Measurements from ENCODE around the gene ATP10A.
A peak's percentile ranks its signal among the peaks of the same experiment; 100 is the strongest.
"Not testable (repeated sequence)": the region's sequence is repeated elsewhere in the genome, so short reads cannot be mapped to it uniquely, and the experiment has no call there.

ATP10A gene

GRCh38 chr15:25655207-25655948, 207.7 kb downstream of the ATP10A start:
- peak overlapping the region; percentile 7; the same call in 1 of the 2 replicates for H3K4me3 ChIP-seq (ENCODE audit: low read length)
- peak overlapping the region; percentile 66; the same call in 1 of the 2 replicates for H3K27ac ChIP-seq (ENCODE audit: low read depth, low read length)
- no peaks in the 10 kb centered on the region for H3K27me3 ChIP-seq (ENCODE audit: insufficient read depth, low read length)
- 61% methylated on average over 14 of the region's 14 CpGs for WGBS
- H3K4me1 ChIP-seq (ENCODE audit: insufficient read depth, low read length): peaks cover 16% of the 10 kb centered on the region
- H3K9me3 ChIP-seq (ENCODE audit: insufficient read depth, low read depth, low read length): no peaks in the 10 kb centered on the region
- no peak overlapping the region for H3K9ac ChIP-seq (ENCODE audit: low read depth, low read length)
- H3K36me3 ChIP-seq (ENCODE audit: insufficient read depth, low read length): no peaks in the 10 kb centered on the region

DNA sequence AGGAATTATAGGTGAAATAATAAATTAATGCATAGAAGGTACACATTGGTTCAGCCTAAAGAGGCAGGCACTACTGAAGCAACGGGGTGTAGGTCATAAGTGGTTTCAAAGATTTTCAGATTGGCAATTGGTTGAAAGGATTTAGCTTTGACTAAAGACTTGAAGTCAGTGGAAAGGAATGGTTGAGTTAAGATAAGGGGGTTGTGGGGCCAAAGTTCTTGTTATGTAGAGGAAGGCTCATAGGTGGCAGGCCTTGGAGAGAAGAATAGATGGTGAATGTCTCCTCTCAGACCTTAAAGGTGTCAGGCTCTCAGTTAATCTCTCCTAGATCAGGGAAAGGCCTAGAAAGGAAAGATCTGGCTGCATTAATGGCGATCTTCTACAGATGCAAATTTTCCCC, 209.8 kb downstream of the ATP10A start:
- Histone ChIP-seq H3K9me3 (ENCODE audit: insufficient read depth, low read depth, low read length) (no peaks in the 10 kb centered on the region), H3K36me3 (ENCODE audit: insufficient read depth, low read length) (no peaks in the 10 kb centered on the region), H3K27ac (ENCODE audit: low read depth, low read length) (no peak overlapping the region), H3K9ac (ENCODE audit: low read depth, low read length) (no peak overlapping the region), H3K4me1 (ENCODE audit: insufficient read depth, low read length) (peaks cover 16% of the 10 kb centered on the region), H3K4me3 (ENCODE audit: low read length) (no peak overlapping the region), H3K27me3 (ENCODE audit: insufficient read depth, low read length) (peaks cover 20% of the 10 kb centered on the region)
- 76% methylated on average over 2 of the region's 2 CpGs for WGBS

DNA sequence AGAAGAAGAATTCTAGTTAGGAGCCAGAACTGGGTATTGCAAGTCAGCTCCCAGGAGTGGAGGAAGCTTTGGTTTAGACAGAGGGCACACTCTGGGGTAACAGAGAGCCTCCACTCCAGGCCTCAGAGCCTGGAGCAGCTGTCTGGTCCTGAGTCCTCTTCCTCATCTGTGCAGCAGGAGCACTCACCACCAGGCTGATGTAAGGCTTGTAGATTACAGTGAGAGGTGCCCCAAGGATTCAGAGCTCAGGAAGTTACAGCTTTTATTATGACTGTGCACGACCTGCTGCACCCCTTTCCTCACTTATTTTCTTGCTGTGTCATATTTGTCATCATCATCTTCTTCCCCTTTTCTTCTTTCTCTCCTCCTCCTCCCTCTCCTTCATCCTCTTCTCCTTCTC, 210.4 kb downstream of the ATP10A start:
- H3K9ac ChIP-seq (ENCODE audit: low read depth, low read length): no peak overlapping the region
- H3K4me1 ChIP-seq (ENCODE audit: insufficient read depth, low read length): peaks cover 16% of the 10 kb centered on the region
- H3K27me3 ChIP-seq (ENCODE audit: insufficient read depth, low read length): peaks cover 26% of the 10 kb centered on the region
- H3K27ac ChIP-seq (ENCODE audit: low read depth, low read length): no peak overlapping the region
- WGBS: 79% methylated on average over 1 of the region's 1 CpG
- H3K4me3 ChIP-seq (ENCODE audit: low read length): no peak overlapping the region
- no peaks in the 10 kb centered on the region for H3K9me3 ChIP-seq (ENCODE audit: insufficient read depth, low read depth, low read length)
- H3K36me3 ChIP-seq (ENCODE audit: insufficient read depth, low read length): no peaks in the 10 kb centered on the region

- 90% methylated on average over 2 of the region's 2 CpGs for WGBS
- Histone ChIP-seq H3K27ac (ENCODE audit: low read depth, low read length) (no peak overlapping the region), H3K9ac (ENCODE audit: low read depth, low read length) (no peak overlapping the region), H3K9me3 (ENCODE audit: insufficient read depth, low read depth, low read length) (no peaks in the 10 kb centered on the region), H3K27me3 (ENCODE audit: insufficient read depth, low read length) (peaks cover 59% of the 10 kb centered on the region), H3K4me3 (ENCODE audit: low read length) (no peak overlapping the region), H3K36me3 (ENCODE audit: insufficient read depth, low read length) (no peaks in the 10 kb centered on the region), H3K4me1 (ENCODE audit: insufficient read depth, low read length) (peaks cover 6% of the 10 kb centered on the region; the same call in 1 of the 2 replicates)
Observed at GRCh38 chr15:25649390-25649789, 213.7 kb downstream of the ATP10A start.

- WGBS: under 1% methylated on average over 3 of the region's 4 CpGs
- H3K4me1 ChIP-seq (ENCODE audit: insufficient read depth, low read length): peaks cover 42% of the 10 kb centered on the region
- no peaks in the 10 kb centered on the region for H3K36me3 ChIP-seq (ENCODE audit: insufficient read depth, low read length)
- no peaks in the 10 kb centered on the region for H3K9me3 ChIP-seq (ENCODE audit: insufficient read depth, low read depth, low read length)
- no peak overlapping the region for H3K4me3 ChIP-seq (ENCODE audit: low read length)
- peaks cover 100% of the 10 kb centered on the region for H3K27me3 ChIP-seq (ENCODE audit: insufficient read depth, low read length)
- no peak overlapping the region for H3K9ac ChIP-seq (ENCODE audit: low read depth, low read length)
- H3K27ac ChIP-seq (ENCODE audit: low read depth, low read length): no peak overlapping the region
Observed at GRCh38 chr15:25643120-25643519, 220.0 kb downstream of the ATP10A start.

DNA sequence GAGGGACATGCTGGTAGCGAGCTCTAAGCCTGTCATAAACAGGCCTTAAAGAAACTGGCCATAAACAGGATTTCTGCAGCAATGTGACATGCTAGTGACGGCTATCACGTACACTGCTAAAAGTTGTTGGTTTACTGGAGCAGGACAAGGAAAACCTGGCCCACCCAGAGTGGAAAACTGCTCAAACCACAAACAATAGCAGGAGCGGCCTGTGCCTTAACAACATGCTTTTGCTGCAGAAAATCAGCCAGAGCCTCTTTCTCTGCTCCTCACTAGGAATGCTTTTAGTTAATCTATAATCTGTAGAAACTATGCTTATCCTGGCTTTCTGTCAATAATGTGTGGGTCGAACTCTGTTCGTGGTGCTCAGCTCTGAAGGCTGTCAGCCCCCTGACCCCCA, 221.4 kb downstream of the ATP10A start:
- H3K9ac ChIP-seq (ENCODE audit: low read depth, low read length): no peak overlapping the region
- WGBS: 65% methylated on average over 6 of the region's 6 CpGs
- H3K27ac ChIP-seq (ENCODE audit: low read depth, low read length): no peak overlapping the region
- no peak overlapping the region for H3K4me3 ChIP-seq (ENCODE audit: low read length)
- peaks cover 56% of the 10 kb centered on the region for H3K4me1 ChIP-seq (ENCODE audit: insufficient read depth, low read length)
- H3K9me3 ChIP-seq (ENCODE audit: insufficient read depth, low read depth, low read length): no peaks in the 10 kb centered on the region
- no peaks in the 10 kb centered on the region for H3K36me3 ChIP-seq (ENCODE audit: insufficient read depth, low read length)
- H3K27me3 ChIP-seq (ENCODE audit: insufficient read depth, low read length): peaks cover 100% of the 10 kb centered on the region

- Histone ChIP-seq H3K27me3 (ENCODE audit: insufficient read depth, low read length) (peaks cover 100% of the 10 kb centered on the region), H3K4me1 (ENCODE audit: insufficient read depth, low read length) (peaks cover 58% of the 10 kb centered on the region), H3K9me3 (ENCODE audit: insufficient read depth, low read depth, low read length) (no peaks in the 10 kb centered on the region), H3K36me3 (ENCODE audit: insufficient read depth, low read length) (no peaks in the 10 kb centered on the region), H3K4me3 (ENCODE audit: low read length) (no peak overlapping the region), H3K9ac (ENCODE audit: low read depth, low read length) (no peak overlapping the region), H3K27ac (ENCODE audit: low read depth, low read length) (no peak overlapping the region)
- WGBS: 46% methylated on average over 3 of the region's 3 CpGs
Observed at GRCh38 chr15:25641361-25641760, 221.8 kb downstream of the ATP10A start.

- H3K36me3 ChIP-seq (ENCODE audit: insufficient read depth, low read length); H3K9ac ChIP-seq (ENCODE audit: low read depth, low read length); H3K9me3 ChIP-seq (ENCODE audit: insufficient read depth, low read depth, low read length); H3K4me3 ChIP-seq (ENCODE audit: low read length); H3K27ac ChIP-seq (ENCODE audit: low read depth, low read length): not testable (repeated sequence)
- peaks cover 58% of the 10 kb centered on the region for H3K4me1 ChIP-seq (ENCODE audit: insufficient read depth, low read length)
- peaks cover 100% of the 10 kb centered on the region for H3K27me3 ChIP-seq (ENCODE audit: insufficient read depth, low read length)
- 70% methylated on average over 4 of the region's 4 CpGs for WGBS
Observed at GRCh38 chr15:25640959-25641358, 222.2 kb downstream of the ATP10A start.

DNA sequence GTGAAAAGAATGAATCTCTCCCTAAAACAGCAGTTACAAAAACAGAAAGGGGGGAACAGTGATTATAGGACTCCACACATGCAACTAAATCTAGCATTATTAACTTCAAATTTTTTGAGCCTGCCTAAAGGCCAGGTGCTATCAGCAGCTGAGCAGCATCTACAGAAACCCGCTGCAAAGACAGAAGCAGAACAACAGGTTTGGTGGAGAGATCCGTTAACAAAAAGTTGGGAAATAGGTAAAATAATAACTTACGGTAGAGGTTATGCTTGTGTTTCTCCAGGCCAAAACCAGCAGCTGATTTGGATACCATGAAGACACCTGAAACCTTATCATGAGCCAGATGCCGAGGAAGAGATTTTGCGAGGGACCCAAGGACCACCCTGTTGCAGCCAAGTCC, 222.7 kb downstream of the ATP10A start:
- Histone ChIP-seq H3K9me3 (ENCODE audit: insufficient read depth, low read depth, low read length) (no peaks in the 10 kb centered on the region), H3K27ac (ENCODE audit: low read depth, low read length) (no peak overlapping the region), H3K27me3 (ENCODE audit: insufficient read depth, low read length) (peaks cover 98% of the 10 kb centered on the region), H3K36me3 (ENCODE audit: insufficient read depth, low read length) (no peaks in the 10 kb centered on the region), H3K4me1 (ENCODE audit: insufficient read depth, low read length) (peaks cover 58% of the 10 kb centered on the region), H3K9ac (ENCODE audit: low read depth, low read length) (no peak overlapping the region), H3K4me3 (ENCODE audit: low read length) (no peak overlapping the region)
- 84% methylated on average over 5 of the region's 5 CpGs for WGBS

DNA sequence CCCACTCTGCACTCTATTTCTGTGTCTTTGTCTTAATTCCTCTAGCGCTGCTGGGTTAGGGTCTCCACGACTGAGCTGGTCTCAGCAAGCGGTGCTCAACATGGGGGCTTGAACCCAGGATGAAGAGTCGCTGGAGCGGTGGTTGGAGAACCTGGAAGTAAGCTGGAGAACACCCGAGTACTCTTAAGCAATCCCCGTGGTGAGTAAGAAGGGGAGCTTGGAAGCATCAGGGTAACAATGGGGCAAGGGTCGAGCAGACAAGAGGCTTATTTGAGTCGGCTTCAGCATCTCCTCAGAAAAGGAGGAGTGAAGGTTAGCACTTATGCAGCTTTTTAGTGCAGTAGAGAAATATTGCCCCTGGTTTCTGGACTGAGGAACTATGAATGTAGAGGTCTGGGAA, 226.6 kb downstream of the ATP10A start:
- Histone ChIP-seq H3K4me1 (ENCODE audit: insufficient read depth, low read length) (peaks cover 26% of the 10 kb centered on the region), H3K27me3 (ENCODE audit: insufficient read depth, low read length) (peaks cover 59% of the 10 kb centered on the region)
- H3K4me3 ChIP-seq (ENCODE audit: low read length); H3K9me3 ChIP-seq (ENCODE audit: insufficient read depth, low read depth, low read length); H3K36me3 ChIP-seq (ENCODE audit: insufficient read depth, low read length); H3K27ac ChIP-seq (ENCODE audit: low read depth, low read length); H3K9ac ChIP-seq (ENCODE audit: low read depth, low read length): not testable (repeated sequence)
- WGBS: 85% methylated on average over 9 of the region's 9 CpGs

- H3K9me3 ChIP-seq (ENCODE audit: insufficient read depth, low read depth, low read length): no peaks in the 10 kb centered on the region
- H3K4me1 ChIP-seq (ENCODE audit: insufficient read depth, low read length): peaks cover 17% of the 10 kb centered on the region
- H3K4me3 ChIP-seq (ENCODE audit: low read length): no peak overlapping the region
- H3K27me3 ChIP-seq (ENCODE audit: insufficient read depth, low read length): peaks cover 46% of the 10 kb centered on the region
- no peak overlapping the region for H3K9ac ChIP-seq (ENCODE audit: low read depth, low read length)
- H3K36me3 ChIP-seq (ENCODE audit: insufficient read depth, low read length): no peaks in the 10 kb centered on the region
- no peak overlapping the region for H3K27ac ChIP-seq (ENCODE audit: low read depth, low read length)
Observed at GRCh38 chr15:25635191-25635590, 227.9 kb downstream of the ATP10A start.

GRCh38 chr15:25633862-25634261, 229.3 kb downstream of the ATP10A start:
- WGBS: 64% methylated on average over 3 of the region's 3 CpGs
- peaks cover 33% of the 10 kb centered on the region for H3K27me3 ChIP-seq (ENCODE audit: insufficient read depth, low read length)
- no peak overlapping the region for H3K27ac ChIP-seq (ENCODE audit: low read depth, low read length)
- H3K4me3 ChIP-seq (ENCODE audit: low read length): no peak overlapping the region
- H3K9me3 ChIP-seq (ENCODE audit: insufficient read depth, low read depth, low read length): no peaks in the 10 kb centered on the region
- no peaks in the 10 kb centered on the region for H3K36me3 ChIP-seq (ENCODE audit: insufficient read depth, low read length)
- peaks cover 17% of the 10 kb centered on the region for H3K4me1 ChIP-seq (ENCODE audit: insufficient read depth, low read length)
- no peak overlapping the region for H3K9ac ChIP-seq (ENCODE audit: low read depth, low read length)

Measured in HUES64 (cell line).